Adipocyte (in vitro differentiated cells): ENCODE measurements around the gene WRNIP1.
A peak's percentile ranks its signal among the peaks of the same experiment; 100 is the strongest.

ENCODE experiments used
- DNase-seq: peaks from one replicate; pipeline ENCODE4 v3.0.0-alpha.2; 2015; ENCODE audit warnings: low read depth
- H3K27me3 ChIP-seq: replicated peaks from 2 replicates; pipeline ENCODE4 v1.7.0; 2013; ENCODE audit warnings: mild to moderate bottlenecking, low read length, moderate library complexity; ENCODE audit not compliant: control insufficient read depth, insufficient read depth
- H3K36me3 ChIP-seq: 2 replicates; pipeline ENCODE4 v1.7.0; 2013; ENCODE audit warnings: low read length, mild to moderate bottlenecking, moderate library complexity; ENCODE audit not compliant: control insufficient read depth, insufficient read depth, severe bottlenecking
- H3K4me1 ChIP-seq: 2 replicates; pipeline ENCODE4 v1.7.0; 2013; ENCODE audit warnings: mild to moderate bottlenecking, low read length, moderate library complexity; ENCODE audit not compliant: control insufficient read depth, insufficient read depth
- H3K4me3 ChIP-seq: 2 replicates; pipeline ENCODE4 v1.7.0; 2013; ENCODE audit warnings: mild to moderate bottlenecking, low read length, moderate library complexity
- H3K9ac ChIP-seq: 2 replicates; pipeline ENCODE4 v1.7.0; 2013; ENCODE audit warnings: mild to moderate bottlenecking, low read length, moderate library complexity
- H3K9me3 ChIP-seq: 2 replicates; pipeline ENCODE4 v1.7.0; 2013; ENCODE audit warnings: mild to moderate bottlenecking, low read length, moderate library complexity; ENCODE audit not compliant: control insufficient read depth

The WRNIP1 gene

GRCh38 chr6:2743280-2744208, 21.6 kb upstream of the WRNIP1 start:
- H3K4me1 ChIP-seq: peaks cover 4% of the 10 kb centered on the region
- no peaks in the 10 kb centered on the region for H3K9me3 ChIP-seq
- H3K4me3 ChIP-seq: no peak overlapping the region
- no peaks in the 10 kb centered on the region for H3K27me3 ChIP-seq
- no peak overlapping the region for H3K9ac ChIP-seq
- no peak for DNase-seq
- H3K36me3 ChIP-seq: no peaks in the 10 kb centered on the region

DNA sequence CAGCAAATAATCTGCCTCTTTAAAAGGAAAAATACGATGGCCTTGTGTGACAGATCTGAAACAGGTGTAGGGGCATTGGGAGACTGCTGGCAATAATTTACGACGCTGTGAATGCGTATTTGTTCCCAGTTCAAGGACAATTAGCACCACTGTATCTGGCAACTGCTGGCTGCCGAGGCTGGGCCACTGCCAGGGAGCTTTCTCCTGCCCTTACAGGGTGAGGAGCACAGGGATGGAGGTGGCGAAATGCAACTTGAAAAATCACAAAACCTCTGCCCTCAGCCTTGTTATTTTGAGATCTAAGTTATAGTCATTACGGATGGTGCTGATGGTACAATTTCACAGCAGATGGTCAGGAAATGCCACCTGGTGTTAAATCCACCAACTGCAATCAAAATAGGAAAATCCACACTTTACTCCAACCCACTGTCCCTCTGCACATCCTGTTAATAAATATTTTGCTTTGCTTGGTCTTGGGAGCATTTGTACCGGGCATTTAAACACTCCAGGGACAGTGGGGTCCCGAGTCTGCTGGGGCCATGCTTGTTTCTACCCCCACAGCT, 20.9 kb upstream of the WRNIP1 start:
- no peak for DNase-seq
- Histone ChIP-seq H3K36me3 (no peaks in the 10 kb centered on the region), H3K9me3 (no peaks in the 10 kb centered on the region), H3K4me1 (peaks cover 4% of the 10 kb centered on the region), H3K4me3 (no peak overlapping the region), H3K9ac (no peak overlapping the region), H3K27me3 (no peaks in the 10 kb centered on the region)

GRCh38 chr6:2744778-2745177, 20.4 kb upstream of the WRNIP1 start:
- no peak for DNase-seq
- H3K4me1 ChIP-seq: peaks cover 7% of the 10 kb centered on the region
- no peaks in the 10 kb centered on the region for H3K36me3 ChIP-seq
- H3K4me3 ChIP-seq: no peak overlapping the region
- no peaks in the 10 kb centered on the region for H3K27me3 ChIP-seq
- no peaks in the 10 kb centered on the region for H3K9me3 ChIP-seq
- no peak overlapping the region for H3K9ac ChIP-seq

DNA sequence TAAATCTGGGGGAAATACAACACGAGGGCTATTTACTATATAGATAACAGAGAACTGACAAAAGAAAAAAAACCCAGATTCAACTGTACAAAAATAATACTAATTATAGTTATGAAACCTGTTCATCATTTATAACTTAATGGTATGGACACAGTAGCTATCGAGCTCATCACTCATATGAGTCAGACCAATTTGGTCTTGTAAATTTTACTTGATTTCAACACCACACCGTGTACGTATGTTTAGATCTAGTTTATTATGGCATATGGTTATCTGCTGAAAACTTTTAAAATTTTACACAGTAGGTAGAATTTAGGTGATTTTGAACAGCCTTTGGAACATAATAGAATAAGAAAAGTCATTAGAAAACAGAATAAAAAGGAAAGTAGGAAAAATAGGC, 19.9 kb upstream of the WRNIP1 start:
- Histone ChIP-seq H3K36me3 (no peaks in the 10 kb centered on the region), H3K9ac (no peak overlapping the region), H3K4me3 (no peak overlapping the region), H3K27me3 (no peaks in the 10 kb centered on the region), H3K9me3 (no peaks in the 10 kb centered on the region), H3K4me1 (peaks cover 8% of the 10 kb centered on the region)
- no peak for DNase-seq

DNA sequence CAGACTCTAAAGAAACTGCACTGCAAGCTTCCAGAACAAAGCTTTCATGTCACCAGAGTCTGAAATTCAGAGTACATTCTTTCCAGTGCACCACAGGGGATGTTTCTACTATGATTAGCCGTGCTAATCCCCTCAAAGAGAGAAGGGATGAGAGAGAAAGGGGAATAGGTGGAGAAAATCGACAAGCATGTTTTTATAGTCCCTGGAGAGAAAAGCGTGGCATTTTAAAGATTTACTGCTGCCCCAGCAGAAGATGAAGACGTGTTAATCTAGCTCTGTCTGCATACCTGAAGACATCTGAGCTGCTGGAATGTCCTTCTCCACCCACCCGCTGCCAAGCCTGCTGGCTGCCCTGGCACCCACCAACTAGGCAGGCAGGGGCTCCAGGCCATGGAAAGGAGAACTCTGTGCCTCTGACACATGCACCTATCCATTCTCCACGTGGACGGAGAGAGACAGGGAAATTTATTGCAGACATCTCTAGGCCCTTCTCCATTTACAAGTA, 18.6 kb upstream of the WRNIP1 start:
- no peaks in the 10 kb centered on the region for H3K9me3 ChIP-seq
- H3K9ac ChIP-seq: no peak overlapping the region
- H3K27me3 ChIP-seq: no peaks in the 10 kb centered on the region
- DNase-seq: no peak
- H3K4me3 ChIP-seq: no peak overlapping the region
- no peaks in the 10 kb centered on the region for H3K36me3 ChIP-seq
- H3K4me1 ChIP-seq: peaks cover 8% of the 10 kb centered on the region

DNA sequence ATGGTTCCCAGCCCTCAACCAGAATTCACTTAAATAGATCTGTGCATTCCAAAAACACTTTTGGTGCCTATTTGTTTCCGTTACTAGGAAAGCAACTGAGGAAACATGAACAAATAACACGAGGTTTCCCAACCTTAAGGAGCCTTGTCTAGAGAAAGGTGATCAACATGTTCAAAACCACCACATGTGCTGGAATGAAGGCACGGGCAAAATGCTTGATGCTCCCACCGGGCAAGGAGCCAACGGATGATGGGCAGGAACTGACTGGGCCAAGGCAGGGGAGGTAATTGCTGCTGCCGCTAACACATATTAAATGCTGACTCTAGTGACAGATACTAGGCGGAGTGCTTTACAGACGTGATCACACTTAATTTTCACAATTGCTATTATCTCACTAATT, 17.0 kb upstream of the WRNIP1 start:
- Histone ChIP-seq H3K36me3 (no peaks in the 10 kb centered on the region), H3K27me3 (no peaks in the 10 kb centered on the region), H3K9me3 (no peaks in the 10 kb centered on the region), H3K4me3 (no peak overlapping the region), H3K4me1 (peaks cover 4% of the 10 kb centered on the region), H3K9ac (no peak overlapping the region)
- no peak for DNase-seq

GRCh38 chr6:2749969-2750600, 15.1 kb upstream of the WRNIP1 start:
- Histone ChIP-seq H3K4me3 (peak overlapping the region; percentile 76), H3K9me3 (no peaks in the 10 kb centered on the region), H3K27me3 (no peaks in the 10 kb centered on the region), H3K9ac (peak overlapping the region; percentile 18), H3K4me1 (peaks cover 4% of the 10 kb centered on the region), H3K36me3 (no peaks in the 10 kb centered on the region)
- peak; percentile 85 for DNase-seq

GRCh38 chr6:2750832-2751231, 14.4 kb upstream of the WRNIP1 start, which contains the start of gene MYLK4:
TSS of gene MYLK4 (minus strand) at chr6:2750922. CDS start at chr6:2749294, 1,628 bp downstream.
- peaks cover 4% of the 10 kb centered on the region for H3K4me1 ChIP-seq
- no peaks in the 10 kb centered on the region for H3K27me3 ChIP-seq
- no peak for DNase-seq
- no peaks in the 10 kb centered on the region for H3K36me3 ChIP-seq
- H3K4me3 ChIP-seq: peak within 1 kb of the TSS; percentile 76
- no peaks in the 10 kb centered on the region for H3K9me3 ChIP-seq
- H3K9ac ChIP-seq: peak within 1 kb of the TSS; percentile 18

DNA sequence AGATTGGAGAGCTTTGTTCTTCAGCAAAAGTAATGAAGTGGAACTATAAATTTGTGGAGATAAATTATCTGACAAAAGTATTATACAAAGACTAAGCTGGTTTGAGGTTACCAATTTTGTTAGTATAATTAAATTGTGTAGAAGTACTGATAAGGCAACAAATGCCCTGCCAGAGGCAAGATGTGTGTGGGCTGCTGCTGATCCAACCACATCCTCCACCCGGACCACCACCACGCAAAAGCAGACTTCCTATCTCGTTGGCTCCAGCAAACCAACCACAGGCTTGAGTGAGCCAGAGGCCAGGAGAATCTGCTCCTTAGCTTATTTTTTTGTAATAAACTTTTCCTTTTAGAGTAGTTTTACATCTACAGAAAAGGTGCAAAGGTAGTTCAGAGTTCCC, 13.3 kb upstream of the WRNIP1 start:
- Histone ChIP-seq H3K9me3 (no peaks in the 10 kb centered on the region), H3K9ac (no peak overlapping the region), H3K4me1 (peaks cover 4% of the 10 kb centered on the region), H3K36me3 (no peaks in the 10 kb centered on the region), H3K4me3 (no peak overlapping the region), H3K27me3 (no peaks in the 10 kb centered on the region)
- no peak for DNase-seq

- no peak for DNase-seq
- Histone ChIP-seq H3K9me3 (no peaks in the 10 kb centered on the region), H3K4me3 (no peak overlapping the region), H3K36me3 (no peaks in the 10 kb centered on the region), H3K4me1 (peaks cover 4% of the 10 kb centered on the region), H3K27me3 (no peaks in the 10 kb centered on the region), H3K9ac (no peak overlapping the region)
These were observed 12.6 kb upstream of the WRNIP1 start for GRCh38 chr6:2752477-2753109.

- Histone ChIP-seq H3K9ac (no peak overlapping the region), H3K36me3 (no peaks in the 10 kb centered on the region), H3K4me3 (no peak overlapping the region), H3K4me1 (peaks cover 4% of the 10 kb centered on the region), H3K9me3 (no peaks in the 10 kb centered on the region), H3K27me3 (no peaks in the 10 kb centered on the region)
- DNase-seq: no peak
These were observed 12.1 kb upstream of the WRNIP1 start for GRCh38 chr6:2753110-2753489.
